ENCODE measurements around the gene ITSN2.

Gene ITSN2

GRCh38 chr2:24280645-24281044 is 79.7 kb downstream of the ITSN2 start:
- Histone ChIP-seq H3K4me3 (ENCODE audit: low read length) (no peak overlapping the region), H3K9ac (ENCODE audit: low read length) (no peak overlapping the region), H3K27me3 (ENCODE audit: control insufficient read depth, insufficient read depth, low read length) (no peaks in the 10 kb centered on the region), H3K4me1 (ENCODE audit: control insufficient read depth, low read depth, low read length) (no peaks in the 10 kb centered on the region), H3K36me3 (ENCODE audit: control insufficient read depth, low read depth, low read length) (no peaks in the 10 kb centered on the region), H3K9me3 (ENCODE audit: control insufficient read depth, low read depth, low read length) (no peaks in the 10 kb centered on the region), H3K27ac (ENCODE audit: low read length) (no peak overlapping the region)

DNA sequence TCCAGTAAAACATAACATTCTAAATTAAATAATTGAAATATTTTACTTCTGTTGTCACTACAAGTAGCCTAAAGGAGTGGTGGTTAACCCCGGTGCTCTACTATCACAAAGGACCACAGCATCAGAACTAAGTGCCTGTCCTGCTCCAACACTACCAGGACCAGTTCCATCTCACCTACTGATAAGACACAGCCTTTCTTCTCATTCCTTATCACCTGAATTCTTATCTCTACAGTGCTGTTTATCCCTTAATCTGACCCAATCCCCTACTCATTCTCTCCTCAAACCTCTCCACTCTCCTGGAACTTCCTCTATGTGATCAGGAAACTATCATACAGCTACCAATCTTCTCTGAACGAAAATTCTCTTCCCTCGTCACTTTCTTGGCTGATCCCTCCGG is 80.2 kb downstream of the ITSN2 start:
- Histone ChIP-seq H3K9me3 (ENCODE audit: control insufficient read depth, low read depth, low read length) (no peaks in the 10 kb centered on the region), H3K36me3 (ENCODE audit: control insufficient read depth, low read depth, low read length) (no peaks in the 10 kb centered on the region), H3K27me3 (ENCODE audit: control insufficient read depth, insufficient read depth, low read length) (no peaks in the 10 kb centered on the region), H3K4me3 (ENCODE audit: low read length) (no peak overlapping the region), H3K4me1 (ENCODE audit: control insufficient read depth, low read depth, low read length) (no peaks in the 10 kb centered on the region), H3K9ac (ENCODE audit: low read length) (no peak overlapping the region), H3K27ac (ENCODE audit: low read length) (no peak overlapping the region)

DNA sequence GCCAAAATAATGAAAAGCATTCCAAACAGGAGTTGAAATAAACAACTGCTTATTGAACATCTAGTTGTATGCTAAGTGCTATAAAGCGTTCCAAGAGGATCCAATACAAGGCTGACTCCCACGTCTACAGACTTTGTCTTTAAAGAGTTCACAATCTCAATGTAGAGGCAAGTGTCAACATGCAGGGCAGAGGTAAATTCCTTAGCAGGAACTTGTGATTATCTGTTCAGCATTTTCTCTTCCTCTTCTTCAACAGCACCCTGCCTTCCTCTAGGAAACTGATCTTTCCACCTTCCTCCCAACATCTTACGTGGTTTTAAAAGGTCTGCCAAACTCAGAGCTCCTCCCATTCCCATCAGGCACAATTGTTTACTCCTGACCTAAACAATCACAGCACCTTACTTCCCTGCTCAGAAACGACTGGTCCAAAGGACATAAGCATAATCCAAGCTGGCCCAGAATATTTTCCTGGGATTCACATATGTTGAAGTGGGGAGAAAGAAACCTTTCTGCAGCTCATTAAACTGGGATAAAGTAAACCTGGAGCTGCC is 83.9 kb downstream of the ITSN2 start:
- no peaks in the 10 kb centered on the region for H3K27me3 ChIP-seq (ENCODE audit: control insufficient read depth, insufficient read depth, low read length)
- H3K4me3 ChIP-seq (ENCODE audit: low read length): no peak overlapping the region
- no peaks in the 10 kb centered on the region for H3K4me1 ChIP-seq (ENCODE audit: control insufficient read depth, low read depth, low read length)
- no peaks in the 10 kb centered on the region for H3K36me3 ChIP-seq (ENCODE audit: control insufficient read depth, low read depth, low read length)
- H3K9ac ChIP-seq (ENCODE audit: low read length): no peak overlapping the region
- H3K27ac ChIP-seq (ENCODE audit: low read length): no peak overlapping the region
- H3K9me3 ChIP-seq (ENCODE audit: control insufficient read depth, low read depth, low read length): no peaks in the 10 kb centered on the region

- Histone ChIP-seq H3K27ac (ENCODE audit: low read length) (no peak overlapping the region), H3K27me3 (ENCODE audit: control insufficient read depth, insufficient read depth, low read length) (no peaks in the 10 kb centered on the region), H3K9me3 (ENCODE audit: control insufficient read depth, low read depth, low read length) (no peaks in the 10 kb centered on the region), H3K36me3 (ENCODE audit: control insufficient read depth, low read depth, low read length) (no peaks in the 10 kb centered on the region), H3K4me1 (ENCODE audit: control insufficient read depth, low read depth, low read length) (no peaks in the 10 kb centered on the region), H3K9ac (ENCODE audit: low read length) (no peak overlapping the region), H3K4me3 (ENCODE audit: low read length) (no peak overlapping the region)
These were observed 85.5 kb downstream of the ITSN2 start for GRCh38 chr2:24274809-24275208.

DNA sequence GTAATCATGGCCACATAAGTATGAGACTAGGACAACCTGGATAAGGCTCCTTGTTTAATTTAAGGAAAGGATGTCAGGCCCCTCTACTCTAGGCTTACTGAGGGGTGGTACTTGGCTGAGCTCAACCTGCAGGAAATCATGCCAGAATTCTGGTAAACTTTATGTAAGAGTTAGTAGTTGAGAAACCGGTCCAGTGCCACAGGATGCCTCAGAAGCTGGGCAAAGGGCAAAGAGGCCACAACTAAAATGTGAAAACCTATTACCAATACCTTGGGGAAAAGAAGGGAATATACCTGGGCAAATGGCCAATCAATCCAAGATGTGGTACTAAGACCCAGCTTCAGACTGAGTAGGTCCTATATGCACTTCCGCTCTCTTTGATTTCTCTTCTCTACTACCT is 86.7 kb downstream of the ITSN2 start:
- no peak overlapping the region for H3K9ac ChIP-seq (ENCODE audit: low read length)
- no peaks in the 10 kb centered on the region for H3K27me3 ChIP-seq (ENCODE audit: control insufficient read depth, insufficient read depth, low read length)
- no peaks in the 10 kb centered on the region for H3K36me3 ChIP-seq (ENCODE audit: control insufficient read depth, low read depth, low read length)
- H3K9me3 ChIP-seq (ENCODE audit: control insufficient read depth, low read depth, low read length): no peaks in the 10 kb centered on the region
- H3K4me3 ChIP-seq (ENCODE audit: low read length): no peak overlapping the region
- H3K4me1 ChIP-seq (ENCODE audit: control insufficient read depth, low read depth, low read length): no peaks in the 10 kb centered on the region
- no peak overlapping the region for H3K27ac ChIP-seq (ENCODE audit: low read length)

DNA sequence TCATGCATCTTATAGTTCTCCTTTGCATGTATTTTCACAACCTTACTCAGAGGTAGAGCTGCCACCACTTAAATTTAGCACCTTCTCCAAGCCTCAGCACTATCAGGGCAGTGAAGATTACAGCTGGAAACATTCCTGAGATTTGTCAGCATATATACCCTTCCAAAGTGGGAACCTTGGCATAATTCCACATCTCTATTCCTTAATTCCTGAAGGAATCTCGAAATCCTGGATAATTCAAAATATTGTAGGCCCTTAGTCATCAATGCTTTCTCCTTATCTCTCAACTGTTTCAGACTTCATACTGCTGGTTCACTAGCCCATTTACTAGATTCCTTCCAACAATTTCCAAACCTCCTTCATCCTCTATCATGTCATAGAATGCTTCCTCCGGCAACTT is 87.4 kb downstream of the ITSN2 start:
- Histone ChIP-seq H3K27me3 (ENCODE audit: control insufficient read depth, insufficient read depth, low read length) (no peaks in the 10 kb centered on the region), H3K9ac (ENCODE audit: low read length) (no peak overlapping the region), H3K4me3 (ENCODE audit: low read length) (no peak overlapping the region), H3K4me1 (ENCODE audit: control insufficient read depth, low read depth, low read length) (no peaks in the 10 kb centered on the region), H3K36me3 (ENCODE audit: control insufficient read depth, low read depth, low read length) (no peaks in the 10 kb centered on the region), H3K27ac (ENCODE audit: low read length) (no peak overlapping the region), H3K9me3 (ENCODE audit: control insufficient read depth, low read depth, low read length) (no peaks in the 10 kb centered on the region)

- Histone ChIP-seq H3K4me1 (ENCODE audit: control insufficient read depth, low read depth, low read length) (no peaks in the 10 kb centered on the region), H3K27me3 (ENCODE audit: control insufficient read depth, insufficient read depth, low read length) (no peaks in the 10 kb centered on the region), H3K9me3 (ENCODE audit: control insufficient read depth, low read depth, low read length) (no peaks in the 10 kb centered on the region), H3K36me3 (ENCODE audit: control insufficient read depth, low read depth, low read length) (no peaks in the 10 kb centered on the region), H3K9ac (ENCODE audit: low read length) (no peak overlapping the region), H3K27ac (ENCODE audit: low read length) (no peak overlapping the region), H3K4me3 (ENCODE audit: low read length) (no peak overlapping the region)
These were observed 88.1 kb downstream of the ITSN2 start for GRCh38 chr2:24272161-24272802.

DNA sequence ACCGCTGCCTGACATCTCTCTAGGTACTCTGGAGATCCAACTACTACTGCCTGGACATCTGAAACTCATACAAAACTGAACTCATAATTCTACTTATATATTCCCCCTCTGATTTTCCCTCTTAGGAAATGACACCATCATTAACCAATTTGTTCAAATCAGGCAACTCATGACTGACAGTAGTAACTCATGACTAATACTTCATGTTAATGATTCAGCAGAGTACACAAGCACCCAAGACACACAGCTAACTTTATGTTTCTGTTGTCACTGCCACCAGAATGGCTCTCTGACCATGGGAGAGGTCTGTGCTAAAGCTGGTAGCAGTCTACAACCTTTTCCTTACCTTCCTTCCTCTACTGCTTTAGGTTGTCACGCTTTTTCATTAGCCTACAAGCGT is 91.1 kb downstream of the ITSN2 start:
- H3K9me3 ChIP-seq (ENCODE audit: control insufficient read depth, low read depth, low read length): no peaks in the 10 kb centered on the region
- no peaks in the 10 kb centered on the region for H3K4me1 ChIP-seq (ENCODE audit: control insufficient read depth, low read depth, low read length)
- no peak overlapping the region for H3K27ac ChIP-seq (ENCODE audit: low read length)
- no peaks in the 10 kb centered on the region for H3K36me3 ChIP-seq (ENCODE audit: control insufficient read depth, low read depth, low read length)
- H3K27me3 ChIP-seq (ENCODE audit: control insufficient read depth, insufficient read depth, low read length): no peaks in the 10 kb centered on the region
- no peak overlapping the region for H3K4me3 ChIP-seq (ENCODE audit: low read length)
- H3K9ac ChIP-seq (ENCODE audit: low read length): no peak overlapping the region

DNA sequence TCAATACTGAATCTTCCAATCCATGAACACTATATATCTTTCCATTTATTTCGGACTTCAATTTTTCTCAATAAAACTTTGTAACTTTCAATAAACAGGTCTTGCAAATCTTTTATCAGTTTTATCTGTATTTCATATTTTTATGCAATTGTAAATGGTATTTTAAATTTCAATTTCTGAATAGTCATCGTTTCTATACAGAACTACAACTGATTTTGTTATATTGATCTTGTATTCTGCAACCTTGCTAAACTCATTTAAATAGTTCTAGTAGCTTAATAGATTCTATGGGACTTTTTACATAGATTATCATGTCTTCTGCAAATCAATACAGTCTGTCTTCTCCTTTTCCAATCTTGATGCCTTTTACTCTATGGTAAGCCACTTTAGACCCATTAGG is 95.1 kb downstream of the ITSN2 start:
- Histone ChIP-seq H3K4me3 (ENCODE audit: low read length) (no peak overlapping the region), H3K27ac (ENCODE audit: low read length) (no peak overlapping the region), H3K36me3 (ENCODE audit: control insufficient read depth, low read depth, low read length) (no peaks in the 10 kb centered on the region), H3K4me1 (ENCODE audit: control insufficient read depth, low read depth, low read length) (no peaks in the 10 kb centered on the region), H3K9ac (ENCODE audit: low read length) (no peak overlapping the region), H3K9me3 (ENCODE audit: control insufficient read depth, low read depth, low read length) (no peaks in the 10 kb centered on the region), H3K27me3 (ENCODE audit: control insufficient read depth, insufficient read depth, low read length) (no peaks in the 10 kb centered on the region)

DNA sequence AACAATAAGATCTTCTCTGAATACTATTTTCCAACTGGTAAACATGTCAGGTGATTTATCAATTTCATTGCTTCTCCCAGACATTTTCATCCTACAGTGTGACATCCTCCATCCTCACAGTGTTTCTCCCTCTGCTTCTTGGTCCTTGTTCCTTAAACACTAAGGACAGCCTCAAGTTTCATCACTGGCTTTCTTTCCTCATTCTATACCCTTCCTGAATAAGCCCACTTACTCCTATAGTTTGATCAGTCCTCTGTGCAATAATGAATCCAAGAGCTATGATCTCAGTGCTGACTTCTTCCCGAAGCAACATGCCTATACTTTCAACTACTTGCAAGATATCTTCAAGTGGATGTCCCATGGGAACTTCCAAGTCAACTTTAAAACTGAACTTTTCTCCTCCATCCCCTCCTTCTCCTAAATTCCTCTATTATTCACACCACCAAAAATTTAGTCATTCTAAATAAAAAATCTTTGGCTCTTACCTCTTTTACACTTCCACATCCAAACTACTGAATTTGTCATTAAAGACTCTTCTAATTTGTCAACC is 97.8 kb downstream of the ITSN2 start:
- Histone ChIP-seq H3K9me3 (ENCODE audit: control insufficient read depth, low read depth, low read length) (no peaks in the 10 kb centered on the region), H3K36me3 (ENCODE audit: control insufficient read depth, low read depth, low read length) (no peaks in the 10 kb centered on the region), H3K4me3 (ENCODE audit: low read length) (no peak overlapping the region), H3K4me1 (ENCODE audit: control insufficient read depth, low read depth, low read length) (no peaks in the 10 kb centered on the region), H3K27ac (ENCODE audit: low read length) (no peak overlapping the region), H3K9ac (ENCODE audit: low read length) (no peak overlapping the region), H3K27me3 (ENCODE audit: control insufficient read depth, insufficient read depth, low read length) (no peaks in the 10 kb centered on the region)

- H3K4me1 ChIP-seq (ENCODE audit: control insufficient read depth, low read depth, low read length): no peaks in the 10 kb centered on the region
- H3K27ac ChIP-seq (ENCODE audit: low read length): no peak overlapping the region
- no peak overlapping the region for H3K4me3 ChIP-seq (ENCODE audit: low read length)
- no peaks in the 10 kb centered on the region for H3K27me3 ChIP-seq (ENCODE audit: control insufficient read depth, insufficient read depth, low read length)
- H3K9ac ChIP-seq (ENCODE audit: low read length): no peak overlapping the region
- no peaks in the 10 kb centered on the region for H3K36me3 ChIP-seq (ENCODE audit: control insufficient read depth, low read depth, low read length)
- H3K9me3 ChIP-seq (ENCODE audit: control insufficient read depth, low read depth, low read length): no peaks in the 10 kb centered on the region
These were observed 98.9 kb downstream of the ITSN2 start for GRCh38 chr2:24261441-24261840.

DNA sequence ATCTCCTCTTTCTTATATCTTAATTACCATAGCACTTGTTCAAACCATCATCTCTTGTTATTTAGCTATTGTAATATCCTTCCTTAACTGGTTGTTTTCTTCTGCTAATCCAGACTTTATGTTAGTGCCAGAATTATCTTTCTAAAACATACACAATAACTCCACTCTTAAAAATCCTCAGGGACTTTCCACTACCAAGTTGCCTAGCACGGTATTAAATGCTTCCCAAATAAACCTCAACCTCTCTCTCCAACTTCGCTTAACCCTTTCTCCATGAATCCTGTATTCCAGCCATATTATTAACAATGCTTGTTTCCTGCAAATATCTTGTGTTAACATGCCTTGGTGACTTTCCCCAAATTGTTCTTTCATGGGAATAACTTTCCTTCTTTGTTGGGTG is 101.0 kb downstream of the ITSN2 start:
- Histone ChIP-seq H3K27ac (ENCODE audit: low read length) (no peak overlapping the region), H3K36me3 (ENCODE audit: control insufficient read depth, low read depth, low read length) (no peaks in the 10 kb centered on the region), H3K27me3 (ENCODE audit: control insufficient read depth, insufficient read depth, low read length) (no peaks in the 10 kb centered on the region), H3K4me3 (ENCODE audit: low read length) (no peak overlapping the region), H3K9me3 (ENCODE audit: control insufficient read depth, low read depth, low read length) (no peaks in the 10 kb centered on the region), H3K9ac (ENCODE audit: low read length) (no peak overlapping the region), H3K4me1 (ENCODE audit: control insufficient read depth, low read depth, low read length) (no peaks in the 10 kb centered on the region)

Measured in iPS-18a (cell line).